HL-60 (cell line): ENCODE results near the gene BHLHE40.

Experiments used
- DNase-seq, 2 experiments: peaks; one replicate each; pipeline ENCODE4 v3.0.0-alpha.2; 2010 to 2020; ENCODE audit warnings: low read depth in 1 of 2, low spot score in 1 of 2
- H3K27ac ChIP-seq: fragments of 250-450 bp; sonication (Bioruptor Pico); replicated peaks from 2 replicates; pipeline ENCODE4 v1.5.1; 2020; ENCODE audit warnings: mild to moderate bottlenecking, moderate library complexity
- H3K27me3 ChIP-seq: fragments of 250-450 bp; sonication (Bioruptor Pico); 2 replicates; pipeline ENCODE4 v1.5.1; 2021; ENCODE audit warnings: mild to moderate bottlenecking, moderate library complexity; ENCODE audit not compliant: insufficient read depth, poor library complexity, severe bottlenecking
- H3K4me3 ChIP-seq: replicated peaks from 2 replicates; pipeline ENCODE4 v1.5.1; 2011; ENCODE audit warnings: mild to moderate bottlenecking, control low read depth, low read length; ENCODE audit not compliant: insufficient read depth
- CTCF ChIP-seq: IDR thresholded peaks from one replicate; pipeline ENCODE4 v1.5.1; 2011; ENCODE audit warnings: low read length, control low read depth, inconsistent platforms; ENCODE audit not compliant: insufficient read depth
- GABPA ChIP-seq: IDR thresholded peaks from 2 replicates; pipeline ENCODE4 v1.6.1; 2012; ENCODE audit warnings: low read depth
- POLR2AphosphoS5 ChIP-seq: IDR thresholded peaks from 2 replicates; pipeline ENCODE4 v1.6.1; 2012; ENCODE audit warnings: low read depth
- REST ChIP-seq: IDR thresholded peaks from 2 replicates; pipeline ENCODE4 v1.6.1; 2012; ENCODE audit warnings: low read depth; ENCODE audit not compliant: insufficient replicate concordance
- SPI1 ChIP-seq: IDR thresholded peaks from 2 replicates; pipeline ENCODE4 v1.6.1; 2012; ENCODE audit warnings: low read depth, mild to moderate bottlenecking, borderline replicate concordance

The BHLHE40 gene

GRCh38 chr3:4988983-4989834, 10.0 kb downstream of the BHLHE40 start:
- Histone ChIP-seq H3K27ac (no peak overlapping the region), H3K4me3 (no peak overlapping the region), H3K27me3 (no peaks in the 10 kb centered on the region)
- TF ChIP-seq SPI1 (no peak), POLR2AphosphoS5 (no peak), CTCF (no peak), REST (no peak), GABPA (no peak)
- no peak for DNase-seq

- no peak for DNase-seq
- H3K4me3 ChIP-seq, result no peak overlapping the region
- TF ChIP-seq SPI1 (peak; percentile 43; the same call in 1 of the 2 replicates), GABPA (no peak)
- no peaks in the 10 kb centered on the region for H3K27me3 ChIP-seq
- H3K27ac ChIP-seq, result no peak overlapping the region
These were observed 10.8 kb downstream of the BHLHE40 start for GRCh38 chr3:4990069-4990468.

GRCh38 chr3:4992118-4992517, 12.9 kb downstream of the BHLHE40 start:
- DNase-seq, result no peak
- H3K4me3 ChIP-seq, result no peak overlapping the region
- no peak overlapping the region for H3K27ac ChIP-seq
- H3K27me3 ChIP-seq, result no peaks in the 10 kb centered on the region
- TF ChIP-seq POLR2AphosphoS5 (no peak), SPI1 (no peak), REST (no peak), GABPA (no peak), CTCF (no peak)

- no peaks in the 10 kb centered on the region for H3K27me3 ChIP-seq
- no peak for DNase-seq
These were observed 14.3 kb downstream of the BHLHE40 start for GRCh38 chr3:4993276-4994143.

More at GRCh38 chr3:4993276-4994143, 14.3 kb downstream of the BHLHE40 start:
- no peak for TF ChIP-seq GABPA
- no peak for TF ChIP-seq SPI1
- TF ChIP-seq POLR2AphosphoS5, result no peak
- no peak for TF ChIP-seq REST
- no peak for TF ChIP-seq CTCF
- H3K4me3 ChIP-seq, result no peak overlapping the region
- H3K27ac ChIP-seq, result no peak overlapping the region
